ENCODE data around the gene ZC3H10.

The ZC3H10 gene

DNA sequence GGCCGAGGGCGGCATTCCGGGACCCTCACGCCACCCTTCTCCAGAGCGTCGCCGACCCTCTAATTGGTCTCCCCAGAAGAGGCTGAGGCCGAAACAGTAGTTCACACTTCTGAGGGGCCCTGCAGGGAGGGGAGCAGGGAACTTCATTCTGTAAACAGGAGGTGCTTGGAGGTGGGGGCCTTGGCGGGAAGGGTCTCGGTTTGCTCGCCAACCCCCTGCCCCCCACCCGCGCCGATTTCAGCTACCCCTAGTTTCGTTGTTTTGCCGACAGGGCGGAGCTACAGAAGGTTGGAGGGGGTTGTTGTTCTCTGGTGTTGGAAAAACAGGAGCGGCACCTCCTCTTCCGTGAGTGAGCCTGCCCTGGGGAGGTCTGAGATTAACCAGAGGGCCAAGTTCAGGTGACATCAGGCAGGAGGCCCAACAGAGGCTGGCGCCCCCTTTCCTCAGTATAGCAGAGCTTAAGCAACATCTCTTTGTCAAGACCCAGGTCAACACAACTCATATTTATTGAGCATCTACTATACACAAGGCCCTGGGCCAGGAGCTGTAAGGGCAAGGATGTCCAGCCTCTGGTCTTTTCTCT lies 37.4 kb upstream of the ZC3H10 start:
- TF ChIP-seq, protein P1, sequence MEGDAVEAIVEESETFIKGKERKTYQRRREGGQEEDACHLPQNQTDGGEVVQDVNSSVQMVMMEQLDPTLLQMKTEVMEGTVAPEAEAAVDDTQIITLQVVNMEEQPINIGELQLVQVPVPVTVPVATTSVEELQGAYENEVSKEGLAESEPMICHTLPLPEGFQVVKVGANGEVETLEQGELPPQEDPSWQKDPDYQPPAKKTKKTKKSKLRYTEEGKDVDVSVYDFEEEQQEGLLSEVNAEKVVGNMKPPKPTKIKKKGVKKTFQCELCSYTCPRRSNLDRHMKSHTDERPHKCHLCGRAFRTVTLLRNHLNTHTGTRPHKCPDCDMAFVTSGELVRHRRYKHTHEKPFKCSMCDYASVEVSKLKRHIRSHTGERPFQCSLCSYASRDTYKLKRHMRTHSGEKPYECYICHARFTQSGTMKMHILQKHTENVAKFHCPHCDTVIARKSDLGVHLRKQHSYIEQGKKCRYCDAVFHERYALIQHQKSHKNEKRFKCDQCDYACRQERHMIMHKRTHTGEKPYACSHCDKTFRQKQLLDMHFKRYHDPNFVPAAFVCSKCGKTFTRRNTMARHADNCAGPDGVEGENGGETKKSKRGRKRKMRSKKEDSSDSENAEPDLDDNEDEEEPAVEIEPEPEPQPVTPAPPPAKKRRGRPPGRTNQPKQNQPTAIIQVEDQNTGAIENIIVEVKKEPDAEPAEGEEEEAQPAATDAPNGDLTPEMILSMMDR (conservative IDR thresholded peaks at IDR 0.05; ENCODE audit: low read length): no peak
- no peak for DNase-seq (ENCODE audit: low read depth)
- peak overlapping the region; percentile 60 for H3K4me3 ChIP-seq (ENCODE audit: low read length)

DNA sequence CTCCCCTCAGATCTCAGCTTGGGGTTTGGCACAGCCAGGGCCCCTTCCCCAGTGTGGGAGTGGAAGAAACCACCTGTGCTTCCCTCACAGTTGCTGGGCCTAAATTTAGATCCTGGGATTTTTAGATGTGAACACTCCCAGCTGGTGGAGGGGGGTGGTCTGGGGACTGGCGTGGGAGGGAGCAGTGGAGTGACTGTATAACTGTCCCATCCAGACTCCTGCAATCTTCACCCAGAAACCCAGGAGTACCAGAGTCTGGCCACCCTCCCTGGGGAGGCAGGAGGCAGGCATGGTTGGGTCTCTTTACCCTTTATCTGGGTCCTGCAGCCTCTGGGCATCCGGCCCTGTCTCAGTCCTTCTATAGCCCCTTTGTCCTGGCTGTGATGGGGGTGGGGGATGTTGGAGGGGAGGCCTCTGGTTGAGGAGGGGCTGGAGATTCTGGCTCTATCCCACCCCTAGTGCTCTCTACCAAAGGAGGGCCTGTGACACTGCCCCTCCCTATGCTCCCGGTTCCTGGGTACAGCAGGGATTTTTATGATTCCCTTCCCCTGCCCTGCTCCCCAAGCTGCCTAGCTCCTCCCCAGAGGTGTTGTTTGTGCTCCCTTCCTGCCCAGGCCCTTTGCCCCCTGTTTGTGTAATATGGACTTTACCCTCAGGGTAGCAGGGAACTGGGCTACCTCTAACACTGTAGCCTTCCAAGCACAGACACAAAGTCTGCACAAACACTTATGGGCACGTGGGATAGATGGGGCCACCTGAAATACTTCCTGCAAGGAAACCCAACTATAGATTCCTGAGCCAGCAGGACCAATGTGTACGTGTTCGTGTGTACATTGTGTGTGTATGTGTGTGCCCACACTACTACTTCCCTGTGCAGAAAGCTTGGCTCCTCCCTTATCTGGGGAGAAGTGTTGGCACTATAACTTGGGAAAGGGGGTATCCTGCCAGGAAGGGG lies 36.4 kb upstream of the ZC3H10 start:
- no peak for DNase-seq (ENCODE audit: low read depth)
- TF ChIP-seq, protein P1 (conservative IDR thresholded peaks at IDR 0.05; ENCODE audit: low read length): no peak
- H3K4me3 ChIP-seq (ENCODE audit: low read length): no peak overlapping the region

DNA sequence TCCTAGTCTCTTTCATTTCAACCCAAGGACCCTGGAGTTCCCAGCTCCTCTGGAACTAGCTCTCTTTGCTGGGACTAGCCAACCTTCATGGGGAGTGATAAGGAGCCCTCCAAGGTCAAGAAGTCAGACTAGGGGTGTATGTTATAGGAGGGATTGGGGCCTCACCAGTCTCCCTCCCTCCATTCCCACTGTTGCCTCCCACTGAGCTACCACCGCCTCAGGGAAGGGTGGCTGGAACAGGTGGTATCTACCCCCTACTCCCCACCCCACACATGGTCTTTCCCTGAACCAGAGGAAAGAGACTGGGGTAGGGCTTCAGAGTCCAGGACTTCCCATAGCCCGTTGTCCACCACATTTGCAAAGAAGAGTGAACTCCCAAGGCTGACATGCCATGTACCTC lies 35.7 kb upstream of the ZC3H10 start:
- DNase-seq (ENCODE audit: low read depth): no peak
- TF ChIP-seq, protein P1 (conservative IDR thresholded peaks at IDR 0.05; ENCODE audit: low read length): no peak
- no peak overlapping the region for H3K4me3 ChIP-seq (ENCODE audit: low read length)

DNA sequence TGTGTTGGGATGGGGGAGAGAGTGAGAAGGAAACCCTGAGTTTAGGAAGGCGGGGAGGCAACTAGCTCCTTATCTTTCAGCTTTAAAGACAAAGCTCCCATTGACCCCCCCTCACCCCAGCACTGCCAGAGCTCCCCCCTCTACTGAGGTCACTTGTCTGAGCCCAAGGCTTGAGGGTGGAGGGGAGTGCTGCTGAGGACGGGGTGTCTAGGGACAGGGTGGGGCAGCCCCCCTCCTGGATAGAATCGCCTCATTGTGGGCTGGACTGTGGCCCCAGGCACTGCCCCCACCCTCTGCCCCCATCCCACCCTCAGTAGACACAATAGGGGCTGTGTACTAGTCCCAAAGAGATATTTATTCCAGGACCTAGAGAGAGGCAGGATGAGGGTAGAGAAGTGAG lies 35.1 kb upstream of the ZC3H10 start:
- H3K4me3 ChIP-seq (ENCODE audit: low read length): no peak overlapping the region
- TF ChIP-seq, protein P1 (conservative IDR thresholded peaks at IDR 0.05; ENCODE audit: low read length): no peak
- no peak for DNase-seq (ENCODE audit: low read depth)

DNA sequence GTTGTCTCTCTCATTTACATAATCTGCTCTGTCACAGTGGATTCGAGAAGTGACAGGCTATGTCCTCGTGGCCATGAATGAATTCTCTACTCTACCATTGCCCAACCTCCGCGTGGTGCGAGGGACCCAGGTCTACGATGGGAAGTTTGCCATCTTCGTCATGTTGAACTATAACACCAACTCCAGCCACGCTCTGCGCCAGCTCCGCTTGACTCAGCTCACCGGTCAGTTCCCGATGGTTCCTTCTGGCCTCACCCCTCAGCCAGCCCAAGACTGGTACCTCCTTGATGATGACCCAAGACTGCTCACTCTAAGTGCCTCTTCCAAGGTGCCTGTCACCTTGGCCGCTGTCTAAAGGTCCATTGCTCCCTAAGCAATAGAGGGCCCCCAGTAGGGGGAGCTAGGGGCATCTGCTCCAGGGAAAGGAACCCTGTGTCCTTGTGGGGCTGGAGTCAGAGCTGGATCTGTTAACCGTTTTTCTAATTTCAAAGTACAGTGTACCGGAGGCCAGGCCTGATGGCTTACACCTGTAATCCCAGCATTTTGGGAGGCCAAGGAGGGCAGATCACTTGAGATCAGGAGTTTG lies 33.0 kb upstream of the ZC3H10 start:
- no peak overlapping the region for H3K4me3 ChIP-seq (ENCODE audit: low read length)
- DNase-seq (ENCODE audit: low read depth): no peak
- TF ChIP-seq, protein P1 (conservative IDR thresholded peaks at IDR 0.05; ENCODE audit: low read length): peak; percentile 29

DNA sequence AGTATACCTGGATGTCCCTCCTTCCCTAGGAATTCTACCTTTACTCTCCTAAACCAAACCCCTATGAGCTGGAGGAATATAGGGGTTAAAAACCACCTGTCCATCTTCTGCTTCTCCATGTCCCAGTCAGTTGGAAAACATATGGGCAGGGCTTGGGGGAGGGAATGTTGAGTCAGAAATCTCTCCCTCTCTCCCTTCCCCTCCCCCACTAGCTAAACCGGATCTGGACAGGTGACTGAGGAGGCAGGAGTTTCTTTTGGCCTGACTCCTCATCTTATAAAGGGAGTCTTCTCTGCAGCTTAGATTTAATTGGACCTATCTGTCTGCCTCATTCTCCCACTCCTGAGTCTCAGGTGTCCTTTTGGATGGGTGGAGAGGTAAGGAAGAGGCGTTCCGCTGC lies 32.0 kb upstream of the ZC3H10 start:
- DNase-seq (ENCODE audit: low read depth): no peak
- no peak overlapping the region for H3K4me3 ChIP-seq (ENCODE audit: low read length)
- TF ChIP-seq, protein P1 (conservative IDR thresholded peaks at IDR 0.05; ENCODE audit: low read length): no peak

All from AG10803 (cell line).